ENCODE data around the gene SF3B3. TPM values are rescaled to one million over a fixed set of nuclear protein-coding genes. Genes with fewer than 3 reads are reported as not detected.

The SF3B3 gene
- total RNA-seq, 1 experiment from 2014 or later = 403 TPM

DNA sequence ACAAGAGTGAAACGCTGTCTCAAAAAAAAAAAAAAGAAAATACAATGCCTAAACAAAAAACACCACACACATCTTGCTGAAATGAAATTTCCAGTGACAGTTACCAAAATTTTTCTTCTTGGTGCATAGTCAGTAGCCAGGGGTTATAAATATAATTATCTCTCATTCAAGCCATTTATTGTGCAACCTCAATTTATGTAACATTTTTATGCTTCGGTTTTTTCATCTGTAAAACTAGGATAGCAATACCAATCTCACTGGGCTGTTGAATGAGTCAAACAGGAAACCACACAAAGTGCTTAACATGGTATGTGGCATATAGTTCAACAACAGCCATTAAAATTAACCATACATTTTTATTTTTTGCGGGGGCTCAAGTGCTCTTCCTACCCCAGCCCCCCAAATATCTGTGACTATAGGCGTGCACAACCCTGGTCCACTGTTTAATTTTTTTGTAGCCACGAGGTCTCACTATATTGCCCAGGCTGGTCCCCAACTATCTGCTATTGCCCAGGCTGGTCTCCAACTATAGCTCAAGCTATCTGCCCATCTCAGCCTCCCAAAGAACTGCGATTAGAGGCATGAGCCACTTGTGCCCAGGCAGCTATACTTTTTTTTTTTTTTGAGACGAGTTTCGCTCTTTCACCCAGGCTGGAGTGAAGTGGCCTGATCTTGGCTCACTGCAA, 2.9 kb upstream of the SF3B3 start:
- H3K9ac ChIP-seq (ENCODE audit: low read length) = no peak overlapping the region
- POLR2A ChIA-PET = interaction anchor here (1.6 kb wide), 1 partner anchor 139 kb away, joined by 4 read pairs; no protein-coding TSS in a partner anchor
- H3K27ac ChIP-seq (ENCODE audit: low read depth, low read length) = no peak overlapping the region
- DNase-seq (ENCODE audit: low read depth, low spot score) = no peak
- H3K9me2 ChIP-seq (ENCODE audit: insufficient read depth) = no peaks in the 10 kb centered on the region
- intact Hi-C loops (cut with micrococcal nuclease) = loop anchor here (10.0 kb wide), 1 partner anchor 134 kb away; no protein-coding TSS in a partner anchor
- H3K36me3 ChIP-seq (ENCODE audit: control insufficient read depth in 1 of 2, insufficient read depth in 2 of 2, low read length in 2 of 2) = peaks cover 6 to 17% of the 10 kb centered on the region in 2 experiments
- no peaks in the 10 kb centered on the region for H4K20me1 ChIP-seq (ENCODE audit: insufficient read depth)
- H3K4me1 ChIP-seq (ENCODE audit: control insufficient read depth in 1 of 2, insufficient read depth in 2 of 2, low read length in 2 of 2) = peaks cover 7 to 16% of the 10 kb centered on the region in 2 experiments; a peak in 3 of 4 replicates
- no peak overlapping the region for H3K4me3 ChIP-seq (replicated peaks in 1 of 2; ENCODE audit: low read depth in 1 of 2, low read length in 2 of 2)
- H3K9me3 ChIP-seq (ENCODE audit: control insufficient read depth in 1 of 2, insufficient read depth in 1 of 2, low read depth in 1 of 2, low read length in 2 of 2) = no peaks in the 10 kb centered on the region
- peaks cover 41% of the 10 kb centered on the region for H3K79me2 ChIP-seq (ENCODE audit: insufficient read depth, low read length)
- TF ChIP-seq, protein P1, sequence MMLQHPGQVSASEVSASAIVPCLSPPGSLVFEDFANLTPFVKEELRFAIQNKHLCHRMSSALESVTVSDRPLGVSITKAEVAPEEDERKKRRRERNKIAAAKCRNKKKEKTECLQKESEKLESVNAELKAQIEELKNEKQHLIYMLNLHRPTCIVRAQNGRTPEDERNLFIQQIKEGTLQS (IDR thresholded peaks at IDR 0.05) = no peak
- no peak for TF ChIP-seq POLR2A (IDR thresholded peaks at IDR 0.05; ENCODE audit: borderline replicate concordance, extremely low read depth, insufficient read depth, insufficient read length)
- TF ChIP-seq ZFX (IDR thresholded peaks at IDR 0.05) = no peak
- TF ChIP-seq CBX3 (IDR thresholded peaks at IDR 0.05; ENCODE audit: low read depth) = no peak
- TF ChIP-seq, protein P2, sequence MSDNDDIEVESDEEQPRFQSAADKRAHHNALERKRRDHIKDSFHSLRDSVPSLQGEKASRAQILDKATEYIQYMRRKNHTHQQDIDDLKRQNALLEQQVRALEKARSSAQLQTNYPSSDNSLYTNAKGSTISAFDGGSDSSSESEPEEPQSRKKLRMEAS (IDR thresholded peaks at IDR 0.05) = no peak
- TF ChIP-seq ELF1 (IDR thresholded peaks at IDR 0.05; ENCODE audit: borderline replicate concordance, low read depth) = no peak
- no peak for TF ChIP-seq CEBPB (IDR thresholded peaks at IDR 0.05; ENCODE audit: low read depth)
- no peak for TF ChIP-seq EZH2phosphoT487 (IDR thresholded peaks at IDR 0.05; ENCODE audit: borderline replicate concordance)
- TF ChIP-seq SP1 (IDR thresholded peaks at IDR 0.05; ENCODE audit: low read depth) = no peak
- TF ChIP-seq SIN3A (IDR thresholded peaks at IDR 0.05; ENCODE audit: low read depth) = no peak
- no peak for TF ChIP-seq EGR1 (IDR thresholded peaks at IDR 0.05; ENCODE audit: low read depth)
- no peak for TF ChIP-seq EZH2 (IDR thresholded peaks at IDR 0.05)
- TF ChIP-seq SRF (IDR thresholded peaks at IDR 0.05; ENCODE audit: low read depth) = no peak
- no peak for TF ChIP-seq YY1 (IDR thresholded peaks at IDR 0.05; ENCODE audit: extremely low read depth, insufficient replicate concordance, low read depth, low read length)
- TF ChIP-seq, protein P3, sequence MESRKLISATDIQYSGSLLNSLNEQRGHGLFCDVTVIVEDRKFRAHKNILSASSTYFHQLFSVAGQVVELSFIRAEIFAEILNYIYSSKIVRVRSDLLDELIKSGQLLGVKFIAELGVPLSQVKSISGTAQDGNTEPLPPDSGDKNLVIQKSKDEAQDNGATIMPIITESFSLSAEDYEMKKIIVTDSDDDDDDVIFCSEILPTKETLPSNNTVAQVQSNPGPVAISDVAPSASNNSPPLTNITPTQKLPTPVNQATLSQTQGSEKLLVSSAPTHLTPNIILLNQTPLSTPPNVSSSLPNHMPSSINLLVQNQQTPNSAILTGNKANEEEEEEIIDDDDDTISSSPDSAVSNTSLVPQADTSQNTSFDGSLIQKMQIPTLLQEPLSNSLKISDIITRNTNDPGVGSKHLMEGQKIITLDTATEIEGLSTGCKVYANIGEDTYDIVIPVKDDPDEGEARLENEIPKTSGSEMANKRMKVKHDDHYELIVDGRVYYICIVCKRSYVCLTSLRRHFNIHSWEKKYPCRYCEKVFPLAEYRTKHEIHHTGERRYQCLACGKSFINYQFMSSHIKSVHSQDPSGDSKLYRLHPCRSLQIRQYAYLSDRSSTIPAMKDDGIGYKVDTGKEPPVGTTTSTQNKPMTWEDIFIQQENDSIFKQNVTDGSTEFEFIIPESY (IDR thresholded peaks at IDR 0.05; ENCODE audit: extremely low read depth, insufficient replicate concordance, low read length) = no peak
- TF ChIP-seq, protein P4, sequence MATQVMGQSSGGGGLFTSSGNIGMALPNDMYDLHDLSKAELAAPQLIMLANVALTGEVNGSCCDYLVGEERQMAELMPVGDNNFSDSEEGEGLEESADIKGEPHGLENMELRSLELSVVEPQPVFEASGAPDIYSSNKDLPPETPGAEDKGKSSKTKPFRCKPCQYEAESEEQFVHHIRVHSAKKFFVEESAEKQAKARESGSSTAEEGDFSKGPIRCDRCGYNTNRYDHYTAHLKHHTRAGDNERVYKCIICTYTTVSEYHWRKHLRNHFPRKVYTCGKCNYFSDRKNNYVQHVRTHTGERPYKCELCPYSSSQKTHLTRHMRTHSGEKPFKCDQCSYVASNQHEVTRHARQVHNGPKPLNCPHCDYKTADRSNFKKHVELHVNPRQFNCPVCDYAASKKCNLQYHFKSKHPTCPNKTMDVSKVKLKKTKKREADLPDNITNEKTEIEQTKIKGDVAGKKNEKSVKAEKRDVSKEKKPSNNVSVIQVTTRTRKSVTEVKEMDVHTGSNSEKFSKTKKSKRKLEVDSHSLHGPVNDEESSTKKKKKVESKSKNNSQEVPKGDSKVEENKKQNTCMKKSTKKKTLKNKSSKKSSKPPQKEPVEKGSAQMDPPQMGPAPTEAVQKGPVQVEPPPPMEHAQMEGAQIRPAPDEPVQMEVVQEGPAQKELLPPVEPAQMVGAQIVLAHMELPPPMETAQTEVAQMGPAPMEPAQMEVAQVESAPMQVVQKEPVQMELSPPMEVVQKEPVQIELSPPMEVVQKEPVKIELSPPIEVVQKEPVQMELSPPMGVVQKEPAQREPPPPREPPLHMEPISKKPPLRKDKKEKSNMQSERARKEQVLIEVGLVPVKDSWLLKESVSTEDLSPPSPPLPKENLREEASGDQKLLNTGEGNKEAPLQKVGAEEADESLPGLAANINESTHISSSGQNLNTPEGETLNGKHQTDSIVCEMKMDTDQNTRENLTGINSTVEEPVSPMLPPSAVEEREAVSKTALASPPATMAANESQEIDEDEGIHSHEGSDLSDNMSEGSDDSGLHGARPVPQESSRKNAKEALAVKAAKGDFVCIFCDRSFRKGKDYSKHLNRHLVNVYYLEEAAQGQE (IDR thresholded peaks at IDR 0.05; ENCODE audit: low read depth) = no peak
- TF ChIP-seq, protein P5, sequence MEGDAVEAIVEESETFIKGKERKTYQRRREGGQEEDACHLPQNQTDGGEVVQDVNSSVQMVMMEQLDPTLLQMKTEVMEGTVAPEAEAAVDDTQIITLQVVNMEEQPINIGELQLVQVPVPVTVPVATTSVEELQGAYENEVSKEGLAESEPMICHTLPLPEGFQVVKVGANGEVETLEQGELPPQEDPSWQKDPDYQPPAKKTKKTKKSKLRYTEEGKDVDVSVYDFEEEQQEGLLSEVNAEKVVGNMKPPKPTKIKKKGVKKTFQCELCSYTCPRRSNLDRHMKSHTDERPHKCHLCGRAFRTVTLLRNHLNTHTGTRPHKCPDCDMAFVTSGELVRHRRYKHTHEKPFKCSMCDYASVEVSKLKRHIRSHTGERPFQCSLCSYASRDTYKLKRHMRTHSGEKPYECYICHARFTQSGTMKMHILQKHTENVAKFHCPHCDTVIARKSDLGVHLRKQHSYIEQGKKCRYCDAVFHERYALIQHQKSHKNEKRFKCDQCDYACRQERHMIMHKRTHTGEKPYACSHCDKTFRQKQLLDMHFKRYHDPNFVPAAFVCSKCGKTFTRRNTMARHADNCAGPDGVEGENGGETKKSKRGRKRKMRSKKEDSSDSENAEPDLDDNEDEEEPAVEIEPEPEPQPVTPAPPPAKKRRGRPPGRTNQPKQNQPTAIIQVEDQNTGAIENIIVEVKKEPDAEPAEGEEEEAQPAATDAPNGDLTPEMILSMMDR (IDR thresholded peaks at IDR 0.05 in 2 of 3, conservative IDR thresholded peaks at IDR 0.05 in 1 of 3; ENCODE audit: borderline replicate concordance in 1 of 3, insufficient read depth in 1 of 3, low read depth in 2 of 3, low read length in 2 of 3) = no peak
- TF ChIP-seq JUND (IDR thresholded peaks at IDR 0.05) = no peak
- no peak for TF ChIP-seq POLR2AphosphoS5 (IDR thresholded peaks at IDR 0.05; ENCODE audit: low read depth, low read length)
- TF ChIP-seq FOSL1 (IDR thresholded peaks at IDR 0.05; ENCODE audit: low read depth) = no peak
- H3K4me2 ChIP-seq (ENCODE audit: low read length) = no peak overlapping the region
- no peak for ATAC-seq
- BruUV-seq (replicated peaks) = no TSS peak
- H3K27me3 ChIP-seq (ENCODE audit: insufficient read depth, low read length) = no peaks in the 10 kb centered on the region
- CTCF ChIA-PET = no interaction called here
- H2AFZ ChIP-seq (ENCODE audit: low read depth, low read length, poor library complexity, severe bottlenecking) = no peak overlapping the region
- RAD21 ChIA-PET (ENCODE audit: low non-redundant PET in 1 of 2, low total read pairs in 2 of 2, uncharacterized antibody in 2 of 2, unreplicated experiment in 2 of 2) = no interaction called here
